Natural killer cell (primary cell): ENCODE results near the gene TARP.

Experiments used
- ATAC-seq, 3 donors: fragments of 150-1000 bp in 2 of 3; fragments of 200-7000 bp in 1 of 3; cut with Tn5 transposase; 1 replicate in 1 of 3; 2 replicates in 2 of 3; pipeline ENCODE4 v1.10.0; 2021; ENCODE audit warnings: mild to moderate bottlenecking in 2 of 3, moderate library complexity in 2 of 3
- DNase-seq, 2 donors: peaks; one replicate each; pipeline versions ENCODE4 v3.0.0 to v3.0.0-alpha.2; 2013 to 2021; ENCODE audit warnings: mixed read lengths in 1 of 2
- H3K27ac ChIP-seq: one replicate; pipeline ENCODE4 v1.5.1; 2013; ENCODE audit warnings: mild to moderate bottlenecking, low read length
- H3K27me3 ChIP-seq: one replicate; pipeline ENCODE4 v1.6.1; 2013; ENCODE audit warnings: low read length; ENCODE audit not compliant: control insufficient read depth, insufficient read depth
- H3K36me3 ChIP-seq: one replicate; pipeline ENCODE4 v1.6.1; 2013; ENCODE audit warnings: low read length; ENCODE audit not compliant: control insufficient read depth, insufficient read depth
- H3K4me1 ChIP-seq: one replicate; pipeline ENCODE4 v1.6.1; 2013; ENCODE audit warnings: low read length; ENCODE audit not compliant: control insufficient read depth, insufficient read depth
- H3K4me3 ChIP-seq: one replicate; pipeline ENCODE4 v1.5.1; 2013; ENCODE audit warnings: low read length
- H3K9me3 ChIP-seq: one replicate; pipeline ENCODE4 v1.6.1; 2013; ENCODE audit warnings: low read length; ENCODE audit not compliant: control insufficient read depth, insufficient read depth
- H3K27ac Mint-ChIP-seq, 2 donors: one replicate each; pipeline ENCODE4 v1.8.0; 2022; ENCODE audit warnings: mild to moderate bottlenecking in 2 of 2, mixed read lengths in 2 of 2, moderate library complexity in 1 of 2
- H3K27me3 Mint-ChIP-seq, 2 donors: one replicate each; pipeline ENCODE4 v1.8.0; 2022; ENCODE audit warnings: low read depth in 2 of 2, mixed read lengths in 2 of 2
- H3K36me3 Mint-ChIP-seq: one replicate; pipeline ENCODE4 v1.8.0; 2022; ENCODE audit warnings: mixed read lengths
- H3K4me1 Mint-ChIP-seq, 2 donors: one replicate each; pipeline ENCODE4 v1.8.0; 2022; ENCODE audit warnings: mixed read lengths in 2 of 2
- H3K4me3 Mint-ChIP-seq: one replicate; pipeline ENCODE4 v1.8.0; 2022; ENCODE audit warnings: mild to moderate bottlenecking, moderate library complexity, mixed read lengths
- H3K9me3 Mint-ChIP-seq, 2 donors: one replicate each; pipeline ENCODE4 v1.8.0; 2022; ENCODE audit warnings: mixed read lengths in 2 of 2
- CTCF ChIP-seq: fragments of 200-600 bp; IDR thresholded peaks from one replicate; pipeline ENCODE4 v1.8.0; 2022; ENCODE audit warnings: antibody characterized with exemption
- WGBS: methylation state at CpG from one replicate; pipeline ENCODE4 v1.1.7; 2013; ENCODE audit warnings: missing lambda C conversion rate; ENCODE audit not compliant: insufficient coverage; 5-methylcytosine and 5-hydroxymethylcytosine counted together
- intact Hi-C: fragments of 100-400 bp; cut with micrococcal nuclease; formaldehyde crosslinking; loops from one replicate; pipeline ENCODE4 v1.14.2; 2022

The TARP gene

GRCh38 chr7:38292442-38292841, 19.0 kb upstream of the TARP start:
- no peak for TF ChIP-seq CTCF

GRCh38 chr7:38291650-38292049, 18.2 kb upstream of the TARP start:
- H3K36me3 ChIP-seq, result no peaks in the 10 kb centered on the region
- Mint-ChIP-seq H3K27me3 (no peaks in the 10 kb centered on the region), H3K4me3 (no peak overlapping the region), H3K27ac (peak overlapping the region; percentile 23 to 38), H3K9me3 (no peaks in the 10 kb centered on the region), H3K4me1 (peaks cover 44 to 50% of the 10 kb centered on the region in 2 donors), H3K36me3 (no peaks in the 10 kb centered on the region)
- H3K4me1 ChIP-seq, result peaks cover 24% of the 10 kb centered on the region
- no peaks in the 10 kb centered on the region for H3K9me3 ChIP-seq
- no peaks in the 10 kb centered on the region for H3K27me3 ChIP-seq
- H3K27ac ChIP-seq, result no peak overlapping the region
- no peak overlapping the region for H3K4me3 ChIP-seq
- ATAC-seq, result no peak
- TF ChIP-seq CTCF, result no peak
- 100% methylated on average over 2 of the region's 2 CpGs for WGBS
- intact Hi-C loops, result no loop called here
- DNase-seq, result no peak

More at GRCh38 chr7:38292442-38292841, 19.0 kb upstream of the TARP start:
- H3K4me1 Mint-ChIP-seq, result peaks cover 51 to 58% of the 10 kb centered on the region in 2 donors
- H3K4me3 Mint-ChIP-seq, result no peak overlapping the region
- Histone ChIP-seq H3K27me3 (no peaks in the 10 kb centered on the region), H3K36me3 (no peaks in the 10 kb centered on the region), H3K4me3 (no peak overlapping the region), H3K9me3 (no peaks in the 10 kb centered on the region), H3K27ac (no peak overlapping the region), H3K4me1 (peaks cover 30% of the 10 kb centered on the region)
- H3K36me3 Mint-ChIP-seq, result no peaks in the 10 kb centered on the region
- DNase-seq (no peak), ATAC-seq (no peak)
- no peaks in the 10 kb centered on the region for H3K9me3 Mint-ChIP-seq
- H3K27ac Mint-ChIP-seq, result peak overlapping the region in 1 of 2 donors; percentile 38
- intact Hi-C loops, result no loop called here
- no peaks in the 10 kb centered on the region for H3K27me3 Mint-ChIP-seq
- 75% methylated on average over 1 of the region's 3 CpGs for WGBS

- H3K27ac Mint-ChIP-seq, result peak overlapping the region in 1 of 2 donors; percentile 23
- intact Hi-C loops, result no loop called here
- ATAC-seq, result no peak
- H3K4me1 Mint-ChIP-seq, result peaks cover 39 to 45% of the 10 kb centered on the region in 2 donors
- Histone ChIP-seq H3K27me3 (no peaks in the 10 kb centered on the region), H3K27ac (no peak overlapping the region), H3K4me3 (no peak overlapping the region), H3K4me1 (peaks cover 19% of the 10 kb centered on the region), H3K9me3 (no peaks in the 10 kb centered on the region), H3K36me3 (no peaks in the 10 kb centered on the region)
- no peak overlapping the region for H3K4me3 Mint-ChIP-seq
- TF ChIP-seq CTCF, result no peak
- H3K9me3 Mint-ChIP-seq, result no peaks in the 10 kb centered on the region
- WGBS, result 76% methylated on average over 9 of the region's 9 CpGs
- no peaks in the 10 kb centered on the region for H3K27me3 Mint-ChIP-seq
- H3K36me3 Mint-ChIP-seq, result no peaks in the 10 kb centered on the region
- no peak for DNase-seq
These were observed 17.7 kb upstream of the TARP start for GRCh38 chr7:38291117-38291647.

- Mint-ChIP-seq H3K9me3 (no peaks in the 10 kb centered on the region), H3K27me3 (no peaks in the 10 kb centered on the region), H3K4me3 (peak overlapping the region; percentile 77), H3K27ac (peak overlapping the region; percentile 96 to 100), H3K4me1 (peaks cover 56 to 58% of the 10 kb centered on the region in 2 donors), H3K36me3 (no peaks in the 10 kb centered on the region)
- H3K4me3 ChIP-seq, result no peak overlapping the region
- DNase-seq (no peak), ATAC-seq (peak in 1 of 3 donors; percentile 3)
- no peaks in the 10 kb centered on the region for H3K36me3 ChIP-seq
- 9% methylated on average over 7 of the region's 8 CpGs for WGBS
- peak overlapping the region; percentile 55 for H3K27ac ChIP-seq
- intact Hi-C loops, result loop anchor here (5.0 kb wide), 1 partner anchor 48 kb away; no protein-coding TSS in a partner anchor
- no peaks in the 10 kb centered on the region for H3K27me3 ChIP-seq
- TF ChIP-seq CTCF, result no peak
- H3K9me3 ChIP-seq, result no peaks in the 10 kb centered on the region
- H3K4me1 ChIP-seq, result peaks cover 45% of the 10 kb centered on the region
These were observed 11.1 kb upstream of the TARP start for GRCh38 chr7:38284553-38284952.
